ENCODE data around the gene DLGAP4.

DLGAP4 gene

GRCh38 chr20:36277546-36277945 lies 28.6 kb upstream of the DLGAP4 start:
- TF ChIP-seq, protein P1, sequence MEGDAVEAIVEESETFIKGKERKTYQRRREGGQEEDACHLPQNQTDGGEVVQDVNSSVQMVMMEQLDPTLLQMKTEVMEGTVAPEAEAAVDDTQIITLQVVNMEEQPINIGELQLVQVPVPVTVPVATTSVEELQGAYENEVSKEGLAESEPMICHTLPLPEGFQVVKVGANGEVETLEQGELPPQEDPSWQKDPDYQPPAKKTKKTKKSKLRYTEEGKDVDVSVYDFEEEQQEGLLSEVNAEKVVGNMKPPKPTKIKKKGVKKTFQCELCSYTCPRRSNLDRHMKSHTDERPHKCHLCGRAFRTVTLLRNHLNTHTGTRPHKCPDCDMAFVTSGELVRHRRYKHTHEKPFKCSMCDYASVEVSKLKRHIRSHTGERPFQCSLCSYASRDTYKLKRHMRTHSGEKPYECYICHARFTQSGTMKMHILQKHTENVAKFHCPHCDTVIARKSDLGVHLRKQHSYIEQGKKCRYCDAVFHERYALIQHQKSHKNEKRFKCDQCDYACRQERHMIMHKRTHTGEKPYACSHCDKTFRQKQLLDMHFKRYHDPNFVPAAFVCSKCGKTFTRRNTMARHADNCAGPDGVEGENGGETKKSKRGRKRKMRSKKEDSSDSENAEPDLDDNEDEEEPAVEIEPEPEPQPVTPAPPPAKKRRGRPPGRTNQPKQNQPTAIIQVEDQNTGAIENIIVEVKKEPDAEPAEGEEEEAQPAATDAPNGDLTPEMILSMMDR (IDR thresholded peaks at IDR 0.05; ENCODE audit: control insufficient read depth, extremely low read depth, insufficient read depth) = no peak
- DNase-seq (ENCODE audit: low read depth) = no peak

DNA sequence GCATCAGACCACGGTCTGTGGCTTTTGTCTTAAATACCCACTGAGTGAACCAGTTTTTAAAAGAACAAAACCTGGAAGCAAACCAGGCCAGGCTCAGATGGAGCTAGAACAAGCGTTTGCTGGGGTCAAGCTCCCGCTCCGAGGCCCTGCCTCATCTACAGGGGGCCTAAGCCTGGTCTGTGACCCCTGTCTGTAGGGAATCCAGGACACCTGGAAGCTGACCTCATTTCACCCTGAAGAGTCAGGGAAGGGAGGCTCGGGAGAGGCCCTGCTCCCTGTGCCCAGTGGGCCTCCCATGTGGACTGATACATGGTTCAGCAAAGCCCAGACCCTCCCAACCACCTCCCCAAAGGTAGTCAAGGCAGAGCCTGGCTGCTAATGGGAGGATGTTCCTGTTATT lies 26.8 kb upstream of the DLGAP4 start:
- no peak for DNase-seq (ENCODE audit: low read depth)
- TF ChIP-seq, protein P1 (IDR thresholded peaks at IDR 0.05; ENCODE audit: control insufficient read depth, extremely low read depth, insufficient read depth) = no peak
- H3K4me3 ChIP-seq (ENCODE audit: low read depth, low read length) = no peak overlapping the region

More at GRCh38 chr20:36277546-36277945, 28.6 kb upstream of the DLGAP4 start:
- H3K4me3 ChIP-seq (ENCODE audit: low read depth, low read length) = no peak overlapping the region

GRCh38 chr20:36279776-36280175 lies 26.4 kb upstream of the DLGAP4 start:
- TF ChIP-seq, protein P1 (IDR thresholded peaks at IDR 0.05; ENCODE audit: control insufficient read depth, extremely low read depth, insufficient read depth) = no peak

GRCh38 chr20:36281785-36282380 lies 24.3 kb upstream of the DLGAP4 start:
- TF ChIP-seq, protein P1 (IDR thresholded peaks at IDR 0.05; ENCODE audit: control insufficient read depth, extremely low read depth, insufficient read depth) = no peak
- no peak for DNase-seq (ENCODE audit: low read depth)
- no peak overlapping the region for H3K4me3 ChIP-seq (ENCODE audit: low read depth, low read length)

More at GRCh38 chr20:36279776-36280175, 26.4 kb upstream of the DLGAP4 start:
- H3K4me3 ChIP-seq (ENCODE audit: low read depth, low read length) = no peak overlapping the region
- no peak for DNase-seq (ENCODE audit: low read depth)

DNA sequence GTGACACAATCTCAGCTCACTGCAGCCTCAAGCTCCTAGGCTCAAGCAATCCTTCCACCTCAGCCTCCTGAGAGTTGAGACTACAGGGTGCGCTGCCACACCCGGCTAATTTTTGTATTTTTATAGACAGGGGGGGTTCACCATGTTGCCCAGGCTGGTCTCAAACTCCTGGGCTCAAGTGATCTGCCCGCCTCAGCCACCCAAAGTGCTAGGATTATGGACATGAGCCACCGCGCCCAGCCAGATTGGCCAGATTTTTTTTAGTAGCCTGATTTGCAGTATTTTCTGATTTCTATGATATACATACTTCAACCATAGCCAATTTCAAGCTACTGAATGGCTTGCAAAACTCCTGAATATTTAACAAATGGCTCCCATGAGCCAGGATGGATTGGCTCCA lies 21.4 kb upstream of the DLGAP4 start:
- no peak overlapping the region for H3K4me3 ChIP-seq (ENCODE audit: low read depth, low read length)
- DNase-seq (ENCODE audit: low read depth) = no peak
- TF ChIP-seq, protein P1 (IDR thresholded peaks at IDR 0.05; ENCODE audit: control insufficient read depth, extremely low read depth, insufficient read depth) = no peak

DNA sequence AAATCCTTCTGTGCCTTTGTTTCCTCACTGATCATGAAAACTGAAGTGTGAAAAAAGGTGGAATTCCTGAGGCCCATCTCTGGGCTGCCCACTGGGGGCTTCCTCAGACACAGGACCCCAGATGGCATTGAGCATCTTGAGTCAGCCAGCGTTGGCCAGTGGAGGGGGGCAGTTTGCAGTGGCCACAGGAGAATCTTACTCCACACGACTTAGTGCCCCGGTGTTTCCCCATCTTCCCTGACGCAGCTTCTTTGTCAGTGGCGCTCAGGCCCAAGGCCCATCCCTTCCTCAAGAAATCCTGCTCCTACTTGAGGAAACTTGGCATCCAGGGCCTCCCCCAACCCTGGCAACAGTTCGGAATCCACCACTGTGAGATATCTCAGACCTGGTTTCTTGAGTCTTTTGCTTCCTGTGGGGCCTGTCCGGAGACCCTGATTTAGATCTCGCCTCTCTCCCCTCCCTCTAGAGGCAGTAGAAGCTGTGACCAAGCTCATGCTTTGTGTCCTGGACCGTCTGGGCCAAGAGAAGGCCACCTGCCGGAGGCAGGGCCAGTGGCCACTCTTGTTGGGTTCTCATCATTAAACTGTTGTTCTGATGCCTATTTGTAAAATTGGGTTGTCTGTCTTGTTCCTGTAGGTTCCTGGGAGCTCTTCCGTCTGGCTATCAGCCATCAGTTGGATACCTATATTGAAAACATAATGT lies 20.2 kb upstream of the DLGAP4 start:
- TF ChIP-seq, protein P1 (IDR thresholded peaks at IDR 0.05; ENCODE audit: control insufficient read depth, extremely low read depth, insufficient read depth) = no peak
- no peak overlapping the region for H3K4me3 ChIP-seq (ENCODE audit: low read depth, low read length)
- no peak for DNase-seq (ENCODE audit: low read depth)
